ENCODE data around the gene TRIM56. TPM values are rescaled to one million over a fixed set of nuclear protein-coding genes. Genes with fewer than 3 reads are reported as not detected.
A peak's percentile ranks its signal among the peaks of the same experiment; 100 is the strongest.

Gene TRIM56
- total and polyA plus RNA-seq, 2 donors from 2014 or later = 6.9 to 54.5 TPM

GRCh38 chr7:101096957-101097347 lies 11.7 kb downstream of the TRIM56 start:
- TF ChIP-seq CTCF (IDR thresholded peaks at IDR 0.05; ENCODE audit: borderline replicate concordance, extremely low read depth, insufficient read depth) = no peak
- DNase-seq (no peak), FAIRE-seq (no peak)
- Histone ChIP-seq H3K36me3 (ENCODE audit: control insufficient read depth in 2 of 3, insufficient read depth in 3 of 3, low read length in 3 of 3) (no peaks in the 10 kb centered on the region), H3K27me3 (ENCODE audit: control insufficient read depth, insufficient read depth, low read length) (no peaks in the 10 kb centered on the region), H3K27ac (ENCODE audit: low read depth in 2 of 2, low read length in 2 of 2) (no peak overlapping the region), H3K4me3 (ENCODE audit: low read length in 3 of 3) (no peak overlapping the region), H3K9ac (ENCODE audit: low read length in 3 of 3) (no peak overlapping the region), H3K9me3 (ENCODE audit: control insufficient read depth in 2 of 3, insufficient read depth in 1 of 3, low read length in 3 of 3) (no peaks in the 10 kb centered on the region), H3K4me1 (ENCODE audit: control insufficient read depth in 2 of 3, insufficient read depth in 2 of 3, low read depth in 1 of 3, low read length in 3 of 3) (peaks cover 0 to 4% (median 3%) of the 10 kb centered on the region in 3 donors)
- intact Hi-C loops (cut with DNase I) = no loop called here

- no peak overlapping the region for H3K27ac ChIP-seq (ENCODE audit: low read depth in 2 of 2, low read length in 2 of 2)
- no peaks in the 10 kb centered on the region for H3K27me3 ChIP-seq (ENCODE audit: control insufficient read depth, insufficient read depth, low read length)
- H3K4me1 ChIP-seq (ENCODE audit: control insufficient read depth in 2 of 3, insufficient read depth in 2 of 3, low read depth in 1 of 3, low read length in 3 of 3) = peaks cover 0 to 4% (median 3%) of the 10 kb centered on the region in 3 donors
- no peaks in the 10 kb centered on the region for H3K9me3 ChIP-seq (ENCODE audit: control insufficient read depth in 2 of 3, insufficient read depth in 1 of 3, low read length in 3 of 3)
- TF ChIP-seq CTCF (IDR thresholded peaks at IDR 0.05; ENCODE audit: borderline replicate concordance, extremely low read depth, insufficient read depth) = no peak
- no peaks in the 10 kb centered on the region for H3K36me3 ChIP-seq (ENCODE audit: control insufficient read depth in 2 of 3, insufficient read depth in 3 of 3, low read length in 3 of 3)
- no peak for FAIRE-seq
- DNase-seq = no peak
- H3K9ac ChIP-seq (ENCODE audit: low read length in 3 of 3) = no peak overlapping the region
- intact Hi-C loops (cut with DNase I) = no loop called here
- H3K4me3 ChIP-seq (ENCODE audit: low read length in 3 of 3) = no peak overlapping the region
Measured at GRCh38 chr7:101097561-101097960, 12.3 kb downstream of the TRIM56 start.

- peaks cover 0 to 7% (median 4%) of the 10 kb centered on the region in 3 donors for H3K4me1 ChIP-seq (ENCODE audit: control insufficient read depth in 2 of 3, insufficient read depth in 2 of 3, low read depth in 1 of 3, low read length in 3 of 3)
- H3K36me3 ChIP-seq (ENCODE audit: control insufficient read depth in 2 of 3, insufficient read depth in 3 of 3, low read length in 3 of 3) = no peaks in the 10 kb centered on the region
- intact Hi-C loops (cut with DNase I) = no loop called here
- TF ChIP-seq CTCF (IDR thresholded peaks at IDR 0.05; ENCODE audit: borderline replicate concordance, extremely low read depth, insufficient read depth) = no peak
- H3K4me3 ChIP-seq (ENCODE audit: low read length in 3 of 3) = no peak overlapping the region
- FAIRE-seq (no peak), DNase-seq (peak; percentile 63 to 98 (median 69))
- no peaks in the 10 kb centered on the region for H3K27me3 ChIP-seq (ENCODE audit: control insufficient read depth, insufficient read depth, low read length)
- peak overlapping the region in 1 of 2 donors; percentile 20 for H3K27ac ChIP-seq (ENCODE audit: low read depth in 2 of 2, low read length in 2 of 2)
- H3K9ac ChIP-seq (ENCODE audit: low read length in 3 of 3) = no peak overlapping the region
- no peaks in the 10 kb centered on the region for H3K9me3 ChIP-seq (ENCODE audit: control insufficient read depth in 2 of 3, insufficient read depth in 1 of 3, low read length in 3 of 3)
Measured at GRCh38 chr7:101099969-101100781, 14.9 kb downstream of the TRIM56 start.
